ENCODE results near the gene TBC1D22A. TPM values are rescaled to one million over a fixed set of nuclear protein-coding genes. Genes with fewer than 3 reads are reported as not detected.

TBC1D22A gene
- total and polyA plus RNA-seq, 9 of the 15 experiments (the other 6 are each of a cell fraction or from before 2014, with no cell fraction given), result 0.20 to 11.5 (median 5.2) TPM

GRCh38 chr22:47048123-47049077 is 285.9 kb downstream of the TBC1D22A start:
- 58% methylated on average over 12 of the region's 20 CpGs for WGBS (ENCODE audit: insufficient coverage, low coverage, missing lambda C conversion rate)
- ATAC-seq (no peak), DNase-seq (ENCODE audit: extremely low read depth in 1 of 4, low spot score in 3 of 4) (no peak), FAIRE-seq (no peak)
- intact Hi-C loops (cut with micrococcal nuclease), result no loop called here
- H3K79me2 ChIP-seq (ENCODE audit: control insufficient read depth, insufficient read depth, low read length), result no peaks in the 10 kb centered on the region
- ChIA-PET CTCF (ENCODE audit: low intra/inter-chr PET ratio) (no interaction called here), POLR2A (no interaction called here)
- no peaks in the 10 kb centered on the region for H3K27me3 ChIP-seq (ENCODE audit: control insufficient read depth in 2 of 2, insufficient read depth in 2 of 2, low read length in 2 of 2)
- BruUV-seq (replicated peaks), result no TSS peak
- in situ Hi-C loops (cut with MboI), result no loop called here
- no peak overlapping the region for H2AFZ ChIP-seq (ENCODE audit: low read depth, low read length)
- no peaks in the 10 kb centered on the region for H3K9me3 ChIP-seq (replicated peaks; ENCODE audit: control insufficient read depth, insufficient read depth, low read depth, low read length)
- peaks cover 0 to 38% of the 10 kb centered on the region in 2 experiments; a peak in 2 of 5 replicates for H3K4me1 ChIP-seq (replicated peaks in 1 of 2; ENCODE audit: control insufficient read depth in 2 of 2, insufficient read depth in 2 of 2, low read length in 2 of 2)
- H4K20me1 ChIP-seq (replicated peaks; ENCODE audit: control insufficient read depth, insufficient read depth, low read length), result 0 out of 2 replicates have a peak, but pooled peaks cover under 1% of the 10 kb centered on the region
- no peak overlapping the region for H3K27ac ChIP-seq (ENCODE audit: extremely low read depth, low read depth, low read length)
- H3K36me3 ChIP-seq (ENCODE audit: control insufficient read depth, insufficient read depth, low read length), result no peaks in the 10 kb centered on the region
- no peak overlapping the region for H3K4me3 ChIP-seq
- no peak overlapping the region; a peak in 1 of 4 replicates for H3K9ac ChIP-seq (ENCODE audit: insufficient read depth in 1 of 2, low read depth in 2 of 2, low read length in 2 of 2)
- H3K4me2 ChIP-seq (ENCODE audit: insufficient read depth, low read length), result no peak overlapping the region
- no peaks in the 10 kb centered on the region for H3K9me1 ChIP-seq (ENCODE audit: control insufficient read depth, insufficient read depth, low read length)
- TF ChIP-seq ATF4 (CRISPR knock-in tag; IDR thresholded peaks at IDR 0.05) (no peak), NR2F6 (CRISPR knock-in tag; IDR thresholded peaks at IDR 0.05) (no peak), RREB1 (CRISPR knock-in tag; IDR thresholded peaks at IDR 0.05) (no peak), ZNF318 (IDR thresholded peaks at IDR 0.05; ENCODE audit: borderline replicate concordance in 1 of 2, low read depth in 1 of 2) (no peak)

All from K562 (cell line).